ENCODE data around the gene TRAF3IP1.
"Not testable (repeated sequence)": the region's sequence is repeated elsewhere in the genome, so short reads cannot be mapped to it uniquely, and the experiment has no call there.

Gene TRAF3IP1

DNA sequence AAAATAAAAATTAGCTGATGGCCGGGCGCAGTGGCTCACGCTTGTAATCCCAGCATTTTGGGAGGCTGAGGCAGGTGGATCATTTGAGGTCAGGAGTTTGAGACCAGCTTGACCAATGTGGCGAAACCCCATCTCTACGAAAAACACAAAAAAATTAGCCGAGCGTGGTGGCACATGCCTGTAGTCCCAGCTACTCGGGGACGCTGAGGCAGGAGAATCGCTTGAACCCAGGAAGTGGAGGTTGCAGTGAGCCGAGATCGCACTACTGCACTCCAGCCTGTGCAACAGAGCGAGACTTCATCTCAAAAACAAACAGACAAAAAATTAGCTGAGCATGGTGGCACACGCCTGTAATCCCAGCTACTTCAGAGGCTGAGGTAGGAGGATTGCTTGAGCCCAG is 9.6 kb upstream of the TRAF3IP1 start:
- not testable (repeated sequence) for DNase-seq

DNA sequence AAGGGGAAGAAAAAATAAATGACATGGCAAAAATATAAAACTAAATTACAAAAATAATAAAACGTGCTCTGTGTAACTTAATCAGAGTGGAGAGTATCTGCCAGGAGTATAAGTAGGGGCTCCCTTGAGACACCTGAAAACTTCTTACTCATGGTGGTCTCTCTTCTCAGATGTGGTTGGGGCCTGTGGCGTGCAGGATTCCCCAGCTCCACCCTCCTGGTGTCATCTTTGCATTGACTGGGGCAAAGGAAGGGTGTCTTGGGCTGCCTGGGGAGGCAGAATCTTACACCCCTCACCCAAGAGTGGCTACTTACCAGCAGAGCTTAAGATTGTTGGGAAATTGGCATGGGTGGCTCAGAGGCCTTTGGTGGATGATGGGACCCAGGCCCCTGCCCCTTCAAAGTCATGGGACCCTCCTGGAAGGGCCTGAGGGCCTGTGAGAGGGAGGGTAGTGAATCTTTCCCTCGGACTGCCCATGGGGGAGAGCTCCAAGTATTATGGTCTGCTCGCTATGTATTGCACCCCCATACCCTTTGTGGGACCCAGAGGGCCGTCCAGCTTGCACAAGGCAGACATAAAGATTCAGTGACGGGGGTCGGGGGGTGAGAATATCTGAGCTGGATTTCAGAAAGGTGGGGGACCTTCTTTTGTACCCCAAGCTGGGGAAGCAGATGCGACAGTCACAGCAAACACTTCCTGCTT is 6.9 kb upstream of the TRAF3IP1 start:
- no peak for DNase-seq

DNA sequence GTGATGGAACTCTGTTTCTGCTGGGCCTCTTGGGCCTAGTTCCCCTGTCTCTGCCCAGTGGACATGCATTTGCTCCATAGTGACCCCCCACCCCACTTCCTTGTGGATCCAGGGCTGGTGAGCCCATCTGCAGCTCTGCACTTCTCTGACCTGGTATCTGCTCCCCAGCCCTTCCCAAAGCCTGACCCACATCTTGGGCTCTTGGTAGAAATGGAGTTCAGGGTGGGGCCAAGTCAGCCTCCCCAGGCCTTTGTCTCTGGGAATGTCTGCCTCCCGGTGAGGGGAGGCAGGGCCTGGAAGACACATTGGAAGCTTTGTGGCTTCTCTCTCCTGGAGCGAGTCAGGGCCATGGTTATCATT is 6.3 kb upstream of the TRAF3IP1 start:
- DNase-seq: no peak

DNA sequence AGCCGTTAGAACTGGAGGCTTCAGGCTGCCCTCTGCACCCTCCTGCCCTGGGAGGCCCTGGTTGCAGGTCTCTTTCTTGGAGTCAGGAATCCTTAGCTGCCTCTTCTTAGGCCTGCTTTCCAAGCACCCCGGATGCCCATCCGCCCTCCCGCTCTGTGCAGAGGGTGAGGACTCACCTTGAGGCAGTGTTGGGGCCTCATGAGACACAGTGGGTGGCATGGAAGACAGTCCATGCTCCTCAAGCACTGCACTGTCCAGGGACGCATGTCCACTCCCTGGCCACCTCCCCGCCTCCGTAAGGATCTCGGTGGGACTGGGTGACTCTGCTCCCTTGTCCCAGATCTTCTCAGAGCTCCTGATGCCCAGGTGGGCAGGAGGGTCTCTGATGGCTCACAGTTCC is 5.7 kb upstream of the TRAF3IP1 start:
- no peak for DNase-seq

DNA sequence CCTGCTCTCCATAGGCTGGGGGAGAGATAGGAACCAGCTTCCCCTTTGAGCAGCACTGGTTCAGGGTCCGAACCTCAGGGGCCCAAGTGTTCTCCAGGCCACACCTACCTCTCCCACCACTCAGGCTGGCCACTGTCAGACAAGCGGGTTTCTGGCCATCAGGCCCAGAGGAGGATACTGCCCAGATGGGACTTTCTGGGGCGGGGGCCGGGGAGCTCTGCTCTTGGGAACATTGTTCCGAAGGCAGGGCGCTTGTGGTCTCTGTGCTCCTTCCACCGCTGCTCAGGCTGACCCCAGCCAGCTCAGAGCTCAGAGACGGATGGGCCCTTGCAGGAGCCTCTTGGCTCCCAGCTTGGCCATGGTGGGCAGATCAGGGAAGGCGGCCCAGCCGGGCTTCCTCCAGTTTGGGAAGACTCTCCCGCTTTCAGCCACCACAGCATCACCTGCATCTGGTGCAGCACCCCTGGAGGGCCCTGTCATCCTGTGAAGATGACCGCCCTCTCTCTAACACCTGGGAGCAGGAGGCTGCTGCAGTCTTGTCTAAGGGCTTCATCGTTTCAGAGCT is 5.2 kb upstream of the TRAF3IP1 start:
- no peak for DNase-seq

DNA sequence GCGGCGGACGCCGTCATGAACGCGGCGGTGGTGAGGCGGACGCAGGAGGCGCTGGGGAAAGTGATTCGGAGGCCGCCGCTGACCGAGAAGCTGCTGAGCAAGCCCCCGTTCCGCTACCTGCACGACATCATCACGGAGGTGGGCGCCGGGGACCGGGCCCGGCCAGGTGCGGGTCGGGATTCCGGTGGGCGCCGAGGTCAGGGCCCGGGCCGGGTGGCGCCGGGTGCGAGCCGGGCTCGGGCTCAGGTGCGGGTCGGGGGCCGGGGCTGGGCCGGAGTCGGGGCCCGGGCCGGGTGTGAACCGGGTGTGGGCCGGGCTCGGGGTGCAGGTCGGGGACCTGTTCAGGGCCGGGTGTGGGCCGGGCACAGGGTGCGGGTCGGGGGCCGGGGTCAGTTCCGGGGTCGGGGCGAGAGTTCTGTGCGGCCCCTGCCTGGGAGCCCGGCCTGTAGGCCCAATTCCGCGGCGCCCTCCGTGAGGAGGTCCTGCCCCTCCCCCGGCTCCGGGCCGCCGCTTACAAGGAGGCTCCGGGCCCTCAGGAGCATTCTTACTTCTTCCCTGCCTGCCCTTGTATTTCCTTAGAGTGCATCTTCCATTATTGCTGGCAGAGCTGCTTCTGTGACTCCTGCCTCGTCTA is 447 bp downstream of the TRAF3IP1 start:
- no peak for DNase-seq

DNA sequence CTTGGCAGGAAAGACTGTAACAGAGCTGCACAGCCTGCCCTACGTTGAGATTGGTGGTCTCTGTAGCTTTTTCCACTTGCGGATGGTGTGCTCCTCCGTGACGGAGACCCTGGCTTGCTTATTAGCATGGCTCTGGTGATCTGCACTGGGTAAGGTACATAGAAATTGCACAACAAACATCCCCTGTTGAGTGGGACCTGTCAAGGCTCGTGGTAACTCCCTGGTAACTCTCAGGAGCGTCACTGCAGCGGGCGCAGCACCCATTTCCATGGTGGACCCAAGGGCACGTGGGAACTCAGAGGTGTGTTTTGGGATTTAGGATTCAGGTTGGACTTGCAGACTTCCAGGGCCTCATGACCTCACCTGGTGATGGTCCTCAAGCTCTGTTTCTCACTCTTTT is 1.1 kb downstream of the TRAF3IP1 start:
- no peak for DNase-seq

DNA sequence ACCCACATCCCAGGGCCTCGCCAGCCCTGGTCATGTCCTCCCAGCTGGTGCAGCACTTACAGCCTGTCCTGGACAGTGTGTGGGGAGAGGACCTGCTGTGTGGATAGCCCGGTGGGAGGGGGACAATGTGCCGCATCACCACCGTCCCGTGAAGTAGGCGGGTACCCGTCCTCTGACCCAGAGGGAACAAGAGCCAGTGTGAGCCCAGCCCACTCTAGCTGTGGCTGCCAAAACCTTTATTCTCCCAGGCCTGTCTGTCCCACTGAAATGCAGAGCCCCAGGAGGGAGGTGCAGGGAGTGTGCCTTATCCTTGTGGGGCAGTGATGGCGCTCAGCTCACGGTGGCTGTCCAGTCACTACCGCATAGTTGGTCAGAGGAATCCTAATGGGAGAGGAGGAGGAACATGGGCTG is 1.7 kb downstream of the TRAF3IP1 start:
- no peak for DNase-seq

DNA sequence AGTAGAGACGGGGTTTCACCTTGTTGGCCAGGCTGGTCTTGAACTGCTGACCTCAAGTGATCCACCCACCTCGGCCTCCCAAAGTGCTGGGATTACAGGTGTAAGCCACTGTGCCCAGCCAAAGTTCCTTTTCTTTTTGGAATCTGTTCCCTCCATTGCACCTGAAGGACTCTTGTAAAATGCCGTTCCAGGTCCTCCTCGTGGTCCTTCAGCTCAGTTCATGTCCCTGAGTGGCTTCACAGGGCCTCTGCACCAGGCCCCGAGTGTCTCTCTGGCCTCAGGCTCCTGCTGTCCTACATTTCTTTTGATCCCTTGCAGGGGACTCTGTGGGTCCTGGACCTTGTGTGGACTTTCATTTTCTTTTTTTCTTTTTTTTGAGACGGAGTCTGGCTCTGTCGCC is 3.9 kb downstream of the TRAF3IP1 start:
- DNase-seq: not testable (repeated sequence)

DNA sequence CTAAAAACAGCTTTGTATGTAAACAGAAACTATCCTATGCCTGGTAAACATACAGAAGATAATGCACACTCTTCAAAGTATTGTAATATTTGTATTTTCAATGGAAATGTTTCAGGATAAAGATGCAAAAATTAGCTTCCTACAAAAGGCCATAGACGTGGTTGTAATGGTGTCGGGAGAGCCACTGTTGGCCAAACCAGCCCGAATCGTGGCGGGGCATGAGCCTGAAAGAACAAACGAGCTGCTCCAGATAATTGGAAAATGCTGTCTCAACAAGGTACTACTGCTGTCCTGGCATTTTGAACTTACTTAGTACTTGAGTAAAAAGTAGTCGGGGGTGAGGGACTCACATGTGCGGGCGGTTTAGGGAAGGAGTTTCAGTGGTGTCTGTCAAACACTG is 5.4 kb downstream of the TRAF3IP1 start:
- DNase-seq: no peak

DNA sequence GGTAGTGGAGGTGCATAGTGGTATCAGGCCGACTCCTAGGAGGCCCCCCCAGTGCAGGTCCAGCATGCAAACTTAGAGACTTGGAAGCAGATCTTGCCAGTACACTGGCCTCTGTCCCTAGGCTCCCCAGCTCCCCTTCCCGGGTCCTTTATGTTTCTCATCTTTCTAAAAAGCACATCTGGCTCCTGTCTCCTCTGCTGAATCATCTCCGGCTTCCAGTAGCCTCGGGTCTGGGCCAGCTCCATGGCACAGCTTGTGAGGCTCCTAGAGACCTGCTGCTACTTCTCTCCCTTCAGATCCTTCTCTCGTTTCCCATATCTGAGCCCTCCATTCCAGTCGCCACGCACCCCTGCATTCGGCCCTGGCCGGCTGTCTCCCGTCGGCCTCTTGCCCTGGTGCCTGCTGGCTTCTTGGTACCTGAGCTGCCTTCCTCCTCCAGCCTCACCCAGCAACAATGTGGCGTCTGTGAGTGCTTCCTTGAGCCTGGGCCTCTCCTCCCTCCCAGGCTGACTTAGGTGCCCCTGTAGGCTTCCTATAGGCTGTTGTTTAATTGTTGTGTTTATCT is 6.6 kb downstream of the TRAF3IP1 start:
- no peak for DNase-seq

DNA sequence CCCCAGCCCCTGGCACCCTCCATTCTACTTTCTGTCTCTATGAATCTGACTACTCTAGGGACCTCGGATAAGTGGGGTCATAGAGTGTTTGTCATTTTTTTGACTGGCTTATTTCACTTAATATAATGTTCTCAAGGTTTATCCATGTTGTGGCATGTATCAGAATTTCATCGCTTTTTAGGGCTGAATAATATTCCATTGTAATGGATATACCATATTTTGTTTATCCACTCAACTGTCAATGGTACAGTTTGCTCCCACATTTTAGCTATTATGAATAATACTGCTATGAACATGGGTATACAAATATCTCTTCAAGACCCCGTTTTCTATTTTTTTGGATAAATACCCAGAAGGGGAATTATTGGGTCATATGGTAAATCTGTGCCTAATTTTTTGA is 7.4 kb downstream of the TRAF3IP1 start:
- DNase-seq: no peak

DNA sequence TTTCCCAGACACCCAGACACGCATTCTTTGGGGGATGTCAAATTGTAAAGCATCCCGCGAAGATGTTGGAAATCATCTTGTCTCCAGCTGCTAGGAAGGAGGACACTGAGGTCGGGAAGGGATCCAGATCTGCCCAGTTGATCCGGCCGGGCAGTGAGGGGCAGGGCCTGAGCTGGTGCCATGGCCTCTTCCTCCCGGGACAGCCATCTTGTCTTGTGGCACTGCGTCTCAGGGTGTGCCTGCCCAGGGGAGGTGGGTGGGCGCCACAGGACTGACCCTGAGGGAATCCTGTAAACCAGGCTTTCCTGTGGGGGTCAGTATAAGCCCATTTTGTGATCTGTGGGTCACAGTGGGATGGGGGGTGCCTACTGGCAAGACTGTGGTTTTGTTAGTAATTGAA is 10.1 kb downstream of the TRAF3IP1 start:
- DNase-seq: no peak

DNA sequence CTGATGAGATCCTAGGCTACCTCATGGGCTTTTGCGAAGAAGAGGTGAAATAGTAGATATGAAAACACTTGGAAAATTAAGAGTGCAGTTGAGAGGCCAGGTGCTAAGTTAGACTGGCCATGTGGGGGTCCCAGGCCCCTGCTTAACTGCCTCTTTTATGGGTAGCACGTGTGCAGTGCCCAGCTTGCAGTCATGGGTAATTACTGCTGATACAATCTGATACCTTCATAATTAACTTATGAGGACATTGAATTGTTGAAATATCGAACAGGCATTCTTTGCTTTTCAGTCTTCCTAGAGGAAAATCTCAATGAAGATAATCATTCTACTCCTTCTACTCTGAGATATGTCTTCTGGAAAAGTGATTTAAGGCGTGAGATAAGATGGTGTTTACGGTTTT is 11.6 kb downstream of the TRAF3IP1 start:
- DNase-seq: no peak

DNA sequence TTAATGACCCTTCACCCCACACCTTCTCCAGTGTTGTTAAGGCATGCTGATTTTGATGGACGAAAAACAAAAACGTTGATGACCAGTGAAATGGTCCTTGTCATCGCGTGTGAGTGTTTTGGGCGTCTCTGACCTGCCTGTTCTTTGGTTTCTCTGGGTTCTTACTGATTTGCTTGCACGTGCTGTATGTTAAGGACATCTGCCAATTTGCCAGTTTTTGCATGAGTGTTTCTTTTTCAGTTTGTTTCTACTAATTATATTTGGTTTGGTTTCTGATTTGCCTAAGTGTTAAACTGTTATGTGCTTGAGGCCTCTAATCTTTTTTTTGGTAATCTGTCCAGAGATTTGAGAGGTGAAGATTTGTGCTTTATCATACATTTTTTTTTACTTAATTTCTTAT is 14.6 kb downstream of the TRAF3IP1 start:
- DNase-seq: no peak

DNA sequence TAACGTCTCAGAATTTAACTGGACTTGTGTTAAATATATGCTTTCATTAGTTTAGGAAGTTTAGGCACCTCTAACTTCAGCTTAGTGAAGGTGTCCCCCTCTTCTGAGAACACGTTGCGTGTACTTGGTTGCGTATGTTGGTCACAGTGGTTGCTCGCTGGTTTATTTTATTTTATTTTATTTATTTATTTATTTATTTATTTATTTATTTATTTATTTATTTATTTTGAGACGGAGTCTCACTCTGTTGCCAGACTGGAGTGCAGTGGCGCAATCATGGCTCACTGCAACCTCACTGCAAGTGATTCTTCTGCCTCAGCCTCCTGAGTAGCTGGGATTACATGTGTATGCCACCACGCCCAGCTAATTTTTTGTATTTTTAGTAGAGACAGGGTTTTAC is 15.3 kb downstream of the TRAF3IP1 start:
- not testable (repeated sequence) for DNase-seq

DNA sequence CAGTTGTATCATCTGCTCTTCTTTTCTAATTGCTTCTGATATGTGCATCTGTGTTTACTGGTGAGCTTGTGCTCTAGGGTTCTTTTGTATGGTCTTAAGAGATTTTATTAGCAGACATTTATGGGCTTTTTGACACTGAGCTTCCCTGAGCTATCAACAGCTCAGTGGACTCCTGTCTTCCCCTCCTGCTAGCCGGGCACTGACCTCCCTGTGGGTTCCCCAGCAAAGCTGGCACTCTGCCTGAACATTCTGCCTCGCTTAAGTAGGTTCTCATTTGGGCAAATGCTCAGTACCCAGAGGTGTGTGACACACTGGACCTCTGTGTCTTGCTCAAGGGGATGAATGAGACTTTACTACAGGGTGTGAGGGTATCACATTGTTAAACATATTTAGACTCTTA is 15.8 kb downstream of the TRAF3IP1 start:
- DNase-seq: no peak

DNA sequence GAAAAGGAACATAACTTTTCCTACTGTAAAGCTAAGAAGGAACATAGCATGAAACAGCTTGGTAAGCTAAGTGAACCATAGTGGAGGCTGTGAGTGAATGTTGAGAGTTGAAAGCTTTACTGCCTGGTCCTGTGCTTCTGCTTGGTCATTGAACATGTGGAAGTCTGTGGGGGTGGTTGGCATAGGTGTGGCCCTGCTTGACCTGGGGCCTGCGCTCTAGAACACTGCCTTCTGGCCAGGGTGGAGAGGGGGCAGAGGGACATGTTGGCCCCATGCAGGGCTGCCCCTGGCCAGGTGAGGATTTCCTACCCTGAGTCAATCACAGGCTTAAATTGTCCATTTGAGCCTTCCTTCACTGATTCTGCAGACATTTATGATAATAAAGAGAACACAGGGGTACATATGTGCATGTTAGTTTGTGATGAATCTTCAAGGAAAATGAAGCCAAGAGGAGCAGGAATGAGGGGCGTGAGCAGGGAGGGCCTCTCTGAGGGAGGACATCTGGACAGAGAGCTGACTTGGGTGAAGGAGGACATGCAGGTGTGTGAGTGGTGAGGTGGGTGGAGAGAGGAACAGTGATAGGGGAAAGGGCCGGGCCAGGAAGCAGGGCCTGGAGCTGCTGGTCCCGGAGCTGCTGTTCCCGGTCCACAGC is 16.6 kb downstream of the TRAF3IP1 start:
- DNase-seq: no peak

DNA sequence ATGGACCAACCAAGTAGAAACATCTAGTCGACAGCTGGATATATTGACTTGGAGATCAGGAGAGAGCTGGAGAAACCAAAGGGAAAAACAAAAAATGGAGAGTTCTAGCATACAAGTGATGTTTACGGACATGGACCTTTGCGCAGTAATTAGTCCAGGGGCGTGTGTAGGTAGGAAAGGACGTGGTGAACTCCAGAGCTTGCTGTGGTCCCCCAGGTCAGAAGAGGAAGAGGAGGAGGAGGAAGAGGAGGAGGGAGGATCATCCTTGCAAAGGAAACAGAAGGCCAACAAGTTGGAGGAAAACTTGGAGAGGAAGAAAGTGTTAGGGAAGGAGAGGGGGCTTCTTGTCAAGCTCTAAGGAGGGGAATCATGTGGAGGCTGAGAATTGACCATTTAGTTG is 17.5 kb downstream of the TRAF3IP1 start:
- no peak for DNase-seq

DNA sequence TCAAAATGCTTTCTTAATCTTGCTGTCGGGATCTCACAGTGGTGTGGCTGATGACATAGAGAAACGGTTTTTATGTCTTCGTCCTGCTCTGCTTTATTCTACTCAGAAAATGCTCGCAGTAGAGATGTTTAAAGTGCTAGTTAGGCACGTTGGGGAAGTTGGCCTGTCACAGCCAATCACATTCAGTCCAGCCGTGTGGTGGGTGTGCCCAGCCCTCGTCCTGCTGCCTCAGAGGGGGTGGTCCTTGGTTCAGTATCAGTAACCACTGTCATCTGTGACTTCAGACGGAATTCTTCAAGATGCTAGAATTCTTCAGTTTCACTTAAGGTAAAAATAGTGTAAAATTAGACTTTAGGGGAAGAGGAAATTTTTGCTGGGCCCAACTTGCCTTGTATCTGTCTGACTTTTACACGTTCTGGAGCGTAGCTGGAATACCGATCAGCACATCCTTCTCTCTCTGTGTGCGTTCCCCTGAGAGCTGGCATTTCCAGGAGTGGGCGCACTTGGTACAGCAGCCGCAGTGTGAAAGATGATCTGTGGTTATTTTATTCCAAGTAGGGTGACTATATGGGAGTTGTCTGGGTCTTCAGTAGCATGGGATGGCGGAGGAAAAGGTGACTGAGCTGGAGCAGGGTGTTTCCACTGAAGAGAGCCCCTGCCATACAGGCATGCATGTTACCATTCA is 18.5 kb downstream of the TRAF3IP1 start:
- DNase-seq: no peak

DNA sequence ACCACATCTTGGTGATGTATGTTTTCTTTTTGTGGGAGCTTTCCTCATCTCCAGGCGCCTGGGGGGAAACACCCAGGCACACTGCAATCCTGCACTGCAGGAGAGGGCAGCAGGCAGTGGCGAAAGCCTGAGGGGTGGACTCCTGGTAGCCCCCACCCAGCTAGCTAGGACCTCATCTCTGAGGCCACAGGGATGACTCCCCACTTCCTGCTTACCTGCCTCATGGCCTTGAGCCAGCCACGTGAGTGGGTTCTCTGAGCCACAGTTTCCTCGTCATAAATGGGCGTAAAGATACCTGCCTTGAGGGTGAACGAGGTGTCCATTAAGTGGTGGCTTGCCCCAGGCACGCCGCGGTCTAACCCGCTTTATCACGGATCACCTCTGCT is 19.1 kb downstream of the TRAF3IP1 start:
- no peak for DNase-seq

DNA sequence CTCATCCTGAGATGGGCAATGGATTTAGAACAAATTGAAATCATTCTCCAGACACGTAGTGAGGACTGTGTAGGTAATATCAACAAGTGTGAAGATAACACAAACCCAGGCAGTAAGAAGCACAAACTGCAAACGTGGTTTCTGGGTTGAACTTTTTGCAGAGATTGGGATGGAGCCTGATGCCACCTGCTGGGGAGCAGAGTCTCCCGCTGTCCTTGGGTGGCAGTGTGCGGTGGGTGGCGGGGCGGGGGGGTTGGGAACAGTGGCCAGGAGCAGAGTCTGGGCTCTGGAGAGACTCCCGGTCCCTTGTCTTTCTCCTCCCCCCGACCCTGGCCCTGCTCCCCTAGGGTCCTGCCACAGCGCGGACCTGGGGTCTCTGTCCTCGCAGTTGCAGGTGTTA is 19.5 kb downstream of the TRAF3IP1 start:
- DNase-seq: no peak

DNA sequence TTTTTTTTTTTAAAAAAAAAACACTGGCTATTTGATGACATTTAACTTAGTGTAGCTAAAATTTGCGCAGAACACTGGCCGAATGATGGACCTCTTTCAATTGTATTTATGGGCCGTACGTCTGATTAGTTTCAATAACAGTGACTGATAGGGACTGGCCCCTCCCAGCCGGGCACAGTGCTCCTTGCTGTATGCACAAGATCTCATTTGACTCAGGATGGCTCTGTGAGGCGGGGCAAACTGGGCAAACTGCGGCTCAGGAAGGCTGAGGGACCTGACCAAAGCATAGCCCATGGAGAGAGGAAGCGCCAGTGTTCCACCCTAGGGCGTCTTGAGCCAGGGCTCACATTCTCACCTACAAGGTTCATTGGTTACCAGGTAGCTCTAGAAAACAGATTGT is 21.2 kb downstream of the TRAF3IP1 start:
- no peak for DNase-seq
